HG03575 (cell line): ENCODE measurements around the gene UGT1A6.
"Not testable (repeated sequence)": the region's sequence is repeated elsewhere in the genome, so short reads cannot be mapped to it uniquely, and the experiment has no call there.

Experiments
- ATAC-seq: cut with Tn5 transposase; IDR thresholded peaks from one replicate; pipeline ENCODE4 v1.9.1; 2021; ENCODE audit not compliant: unreplicated experiment, insufficient number of reproducible peaks, low FRiP score; ENCODE audit errors: extremely low read depth

UGT1A6 gene

GRCh38 chr2:233681521-233682099 is 11.1 kb upstream of the UGT1A6 start, which contains the start of gene UGT1A7:
Gene UGT1A7 (plus strand): TSS chr2:233681901. CDS start chr2:233681938, 37 bp downstream.
- ATAC-seq, result no peak

- no peak for ATAC-seq
Measured at GRCh38 chr2:233684640-233685039, 8.1 kb upstream of the UGT1A6 start.

DNA sequence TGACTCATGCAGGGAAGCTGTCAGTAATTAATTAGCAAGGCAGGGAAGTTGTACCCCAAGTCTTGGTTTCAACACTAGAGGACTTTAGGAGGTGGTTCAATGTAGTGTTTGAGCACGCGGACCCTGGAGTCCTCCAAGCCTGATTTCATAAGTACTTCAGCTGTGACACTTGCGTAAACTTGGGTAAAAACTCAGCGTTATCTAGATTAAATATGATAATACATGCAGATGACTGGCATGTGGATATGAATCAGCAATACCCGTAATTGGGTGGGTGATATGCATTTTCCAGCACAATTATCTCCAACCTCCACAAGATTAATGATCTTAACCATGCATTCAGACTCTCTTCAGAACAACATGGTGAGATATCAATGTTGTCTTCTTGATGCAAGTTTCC is 5.8 kb upstream of the UGT1A6 start:
- no peak for ATAC-seq

DNA sequence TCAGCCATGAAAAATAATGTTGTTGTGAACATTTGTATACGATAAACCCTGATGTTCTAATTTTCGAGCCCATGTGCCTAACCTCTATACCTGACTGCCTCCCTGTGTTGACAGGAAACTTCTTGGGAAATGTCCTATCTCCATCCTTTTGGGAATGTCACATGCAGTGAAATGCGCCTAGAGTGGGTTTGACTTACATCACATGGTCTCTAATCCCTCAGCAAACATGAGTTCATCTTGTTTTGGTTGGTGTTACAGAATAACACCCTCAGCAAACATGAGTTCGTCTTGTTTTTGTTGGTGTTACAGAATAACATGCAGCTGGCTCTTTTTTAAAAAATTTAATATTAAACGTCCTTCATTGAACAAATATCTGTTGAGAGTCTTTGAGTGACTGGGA is 4.3 kb upstream of the UGT1A6 start:
- no peak for ATAC-seq

GRCh38 chr2:233689031-233689430 is 3.7 kb upstream of the UGT1A6 start:
- ATAC-seq, result no peak

- no peak for ATAC-seq
Measured at GRCh38 chr2:233689501-233689900, 3.2 kb upstream of the UGT1A6 start.

DNA sequence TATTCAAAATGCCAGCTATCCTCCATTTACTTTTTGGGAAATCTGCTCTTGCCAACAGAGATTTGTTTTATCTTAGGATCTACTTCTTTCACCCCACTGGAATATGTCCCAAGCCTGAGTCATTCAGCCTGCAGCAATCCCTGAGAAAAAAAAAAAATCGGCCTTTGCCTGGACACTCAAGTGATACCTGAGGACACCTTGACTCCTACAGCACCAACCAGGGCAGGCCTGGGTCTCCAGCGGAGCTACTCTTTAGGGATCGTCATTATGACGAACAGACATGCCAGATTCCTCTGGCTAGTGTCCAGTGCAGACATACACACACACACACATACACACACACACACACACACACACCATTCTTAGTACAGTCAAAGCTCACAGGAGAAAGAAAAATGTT is 2.2 kb upstream of the UGT1A6 start:
- ATAC-seq, result no peak

DNA sequence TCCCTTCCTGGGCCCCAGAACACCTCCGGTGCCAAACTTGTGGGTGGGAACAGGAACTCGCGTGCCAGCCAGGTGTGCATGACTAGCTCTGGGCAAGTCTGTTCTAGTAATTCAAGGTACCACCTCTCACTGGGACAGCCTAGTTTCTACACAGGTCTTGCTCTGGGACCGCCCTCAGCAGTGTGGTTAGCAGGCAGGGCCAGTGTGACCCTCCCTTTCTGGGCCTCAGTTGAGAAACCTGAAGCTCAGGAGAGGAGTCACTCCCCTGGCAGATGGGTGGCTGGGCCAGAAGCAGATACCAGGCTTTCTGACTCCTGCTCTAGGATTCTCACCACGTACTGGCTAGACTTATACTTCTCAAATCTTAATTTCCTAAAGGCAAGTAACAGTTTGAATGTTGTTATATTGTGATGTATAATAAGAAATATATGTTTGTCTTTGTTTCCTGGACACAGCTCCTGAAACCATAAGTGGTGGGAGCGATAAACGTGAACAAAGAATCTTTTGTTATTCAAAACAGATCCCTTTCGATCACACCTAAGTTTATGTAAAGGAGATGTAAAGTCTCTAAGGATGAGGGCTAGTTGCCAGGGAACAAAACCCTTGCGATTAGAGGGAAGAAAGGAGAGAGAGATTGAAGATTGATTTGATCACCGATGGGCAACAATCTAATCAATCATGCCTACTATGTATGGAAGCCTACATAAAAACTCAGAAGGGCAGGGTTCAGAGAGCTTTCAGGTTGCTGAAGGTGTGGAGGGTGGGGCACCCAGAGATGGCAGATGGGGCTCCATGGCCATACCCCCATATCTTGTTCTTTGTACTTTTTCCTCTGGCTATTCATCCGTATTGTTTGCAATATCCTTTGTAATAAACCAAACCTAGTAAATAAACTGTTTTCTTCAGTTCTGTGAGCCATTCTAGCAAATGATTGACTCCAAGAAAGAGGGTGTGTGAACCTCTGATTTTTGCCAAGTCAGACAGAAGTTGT is 952 bp upstream of the UGT1A6 start:
- ATAC-seq, result no peak

DNA sequence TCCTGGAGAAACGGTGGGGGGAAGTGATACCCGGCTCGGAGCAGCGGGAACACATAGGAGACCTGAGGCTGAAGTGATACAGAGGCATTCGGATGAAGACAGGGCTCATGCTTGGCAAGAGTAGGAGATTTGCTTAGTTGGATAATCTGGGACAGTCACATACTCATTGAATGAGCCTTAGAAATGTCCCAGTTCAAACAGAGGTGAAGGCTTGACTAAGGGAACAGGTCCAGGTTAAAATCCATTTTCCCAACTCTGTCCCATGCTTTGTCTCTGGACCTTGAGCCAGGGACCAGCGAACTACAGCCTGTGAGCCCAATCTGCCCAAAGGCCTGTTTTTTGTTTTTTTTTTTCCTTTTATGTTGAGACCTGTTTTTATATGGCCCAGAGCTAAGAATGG is 1.3 kb downstream of the UGT1A6 start:
- ATAC-seq, result no peak

GRCh38 chr2:233698740-233699139 is 6.0 kb downstream of the UGT1A6 start:
- no peak for ATAC-seq

GRCh38 chr2:233699424-233700027 is 6.8 kb downstream of the UGT1A6 start:
- no peak for ATAC-seq

DNA sequence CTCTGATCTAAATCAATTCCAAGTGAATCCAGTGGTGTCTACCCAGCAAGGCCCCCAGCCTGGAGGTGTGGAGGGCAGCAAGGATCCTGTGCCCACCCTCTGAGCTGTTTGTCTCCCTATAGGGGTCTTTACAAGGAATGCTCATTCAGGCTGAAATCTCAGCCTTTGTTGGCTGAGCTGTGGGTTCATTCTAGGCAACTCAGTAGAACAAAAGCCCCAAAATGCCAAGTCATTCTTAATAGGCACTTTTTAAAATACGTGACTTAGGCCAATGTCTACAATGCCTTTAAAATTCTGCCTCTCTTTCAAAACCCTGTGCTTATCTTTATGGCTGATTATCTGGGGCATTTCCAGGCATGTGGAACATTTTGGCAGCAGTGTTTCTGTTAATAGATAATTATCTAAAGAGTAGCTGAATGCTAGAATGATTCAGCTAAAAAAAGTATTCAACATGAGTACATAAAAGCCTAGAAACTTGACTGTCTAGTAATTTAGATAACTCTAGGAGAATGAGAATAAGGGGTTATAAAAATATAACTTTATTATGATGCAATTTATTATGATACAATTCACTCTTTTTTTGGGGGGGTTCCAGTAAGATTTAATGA is 7.4 kb downstream of the UGT1A6 start:
- ATAC-seq, result no peak

- not testable (repeated sequence) for ATAC-seq
Measured at GRCh38 chr2:233700842-233701241, 8.2 kb downstream of the UGT1A6 start.

- ATAC-seq, result no peak
Measured at GRCh38 chr2:233702238-233702637, 9.5 kb downstream of the UGT1A6 start.

DNA sequence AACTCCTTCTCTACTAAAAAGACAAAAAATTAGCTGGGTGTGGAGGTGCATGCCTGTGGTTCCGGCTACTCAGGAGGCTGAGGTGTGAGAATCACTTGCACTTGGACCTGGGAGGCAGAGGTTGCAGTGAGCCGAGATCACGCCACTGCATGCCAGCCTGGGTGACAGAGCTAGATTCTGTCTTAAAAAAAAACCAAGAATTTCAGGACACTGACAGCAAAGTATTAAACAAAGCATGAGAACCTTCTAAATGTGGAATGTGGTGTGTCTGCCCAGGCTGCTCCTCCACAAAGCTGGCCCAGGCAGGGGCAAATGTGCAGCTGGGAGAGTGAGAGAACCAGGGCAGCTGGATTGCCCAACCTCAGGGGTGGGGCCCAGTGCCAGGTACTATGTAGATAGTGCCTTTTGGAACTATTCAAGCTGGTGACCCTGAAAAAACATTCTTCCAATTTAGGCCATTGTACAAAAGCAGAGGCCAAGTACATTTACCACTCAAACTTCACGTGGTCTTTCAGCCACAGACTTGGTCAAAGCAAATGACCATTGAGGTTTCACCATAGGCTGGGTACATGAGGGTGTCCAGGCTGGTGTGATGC is 13.3 kb downstream of the UGT1A6 start:
- no peak for ATAC-seq

DNA sequence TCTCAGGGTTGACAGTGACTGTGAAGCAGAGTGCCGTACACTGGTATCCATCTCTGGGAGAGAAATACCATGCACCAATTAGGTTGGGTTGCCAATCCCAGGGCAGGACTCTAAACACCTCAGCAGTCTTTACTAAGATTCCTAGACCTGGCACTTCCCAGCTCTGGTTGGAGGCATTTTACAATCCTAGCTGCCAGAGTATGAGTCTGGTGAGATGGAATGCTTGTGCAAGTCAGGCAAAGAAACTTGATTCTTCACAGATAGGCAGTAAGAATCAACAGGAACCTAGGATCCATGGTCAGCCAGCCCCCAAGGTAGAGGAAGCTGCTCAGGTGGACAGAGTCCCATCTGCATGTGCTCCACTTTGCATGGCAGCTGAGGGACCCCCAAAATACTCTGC is 14.0 kb downstream of the UGT1A6 start:
- ATAC-seq, result no peak

DNA sequence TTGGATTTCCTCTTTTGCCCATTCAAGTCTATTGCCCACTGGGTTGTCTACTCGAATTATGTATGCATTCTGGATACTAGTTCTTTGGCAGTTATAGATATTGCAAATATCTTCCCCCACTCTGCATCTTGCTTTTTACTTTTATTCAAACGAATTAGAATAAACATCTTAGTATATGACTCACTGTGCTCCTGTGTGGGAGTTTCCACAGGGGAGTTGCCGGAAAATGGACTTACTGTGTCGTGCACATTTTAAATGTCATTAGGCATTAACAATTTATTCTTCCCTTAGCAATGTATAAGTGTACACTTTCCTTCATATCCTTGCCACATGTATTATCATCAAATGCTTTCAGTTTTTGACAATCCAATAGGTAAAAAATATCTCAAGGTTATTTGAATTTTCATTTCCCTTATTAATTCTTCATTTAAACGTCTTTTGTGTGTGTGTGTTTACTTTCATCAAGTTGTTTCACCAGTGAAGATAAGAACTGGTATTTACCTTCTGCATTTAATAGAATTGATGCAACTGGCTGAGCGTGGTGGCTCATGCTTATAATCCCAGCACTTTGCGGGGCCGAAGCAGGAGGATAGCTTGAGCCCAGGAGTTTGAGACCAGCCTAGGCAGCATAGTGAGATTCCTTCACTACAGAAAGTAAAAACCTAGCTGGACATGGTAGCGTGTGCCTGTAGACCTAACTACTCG is 15.4 kb downstream of the UGT1A6 start:
- ATAC-seq, result no peak

- ATAC-seq, result no peak
Measured at GRCh38 chr2:233708942-233709341, 16.3 kb downstream of the UGT1A6 start.
